Measurements from ENCODE around the gene PER2. TPM values are rescaled to one million over a fixed set of nuclear protein-coding genes. Genes with fewer than 3 reads are reported as not detected.

Gene PER2
- total RNA-seq, 2 experiments from 2014 or later, result 8.7 to 9.2 TPM

GRCh38 chr2:238254095-238254723 is 34.2 kb downstream of the PER2 start:
- H3K27me3 Mint-ChIP-seq, result no peaks in the 10 kb centered on the region
- peaks cover 3% of the 10 kb centered on the region for H3K4me1 Mint-ChIP-seq
- ChIA-PET CTCF (interaction anchor here (0.8 to 2.5 kb wide), 4 partner anchors 9 to 509 kb away, joined by 3 to 14 read pairs (median 4); no protein-coding TSS in a partner anchor), POLR2A (no interaction called here)
- H3K27ac Mint-ChIP-seq, result no peak overlapping the region
- no peak for DNase-seq
- H3K9me3 Mint-ChIP-seq, result no peaks in the 10 kb centered on the region
- H3K4me3 Mint-ChIP-seq, result no peak overlapping the region
- H3K36me3 Mint-ChIP-seq (ENCODE audit: low read depth), result peaks cover 3% of the 10 kb centered on the region

- no peak for DNase-seq
- no peak overlapping the region for H3K4me3 Mint-ChIP-seq
- no peaks in the 10 kb centered on the region for H3K9me3 Mint-ChIP-seq
- H3K27me3 Mint-ChIP-seq, result no peaks in the 10 kb centered on the region
- H3K27ac Mint-ChIP-seq, result no peak overlapping the region
- peaks cover 3% of the 10 kb centered on the region for H3K36me3 Mint-ChIP-seq (ENCODE audit: low read depth)
- no peaks in the 10 kb centered on the region for H3K4me1 Mint-ChIP-seq
- POLR2A ChIA-PET, result no interaction called here
- CTCF ChIA-PET, result interaction anchor here (2.5 kb wide), 1 partner anchor 11 kb away, joined by 14 read pairs; no protein-coding TSS in a partner anchor
Observed at GRCh38 chr2:238252766-238253630, 35.4 kb downstream of the PER2 start.

GRCh38 chr2:238251986-238252385 is 36.4 kb downstream of the PER2 start:
- no peaks in the 10 kb centered on the region for H3K27me3 Mint-ChIP-seq
- no peak for DNase-seq
- POLR2A ChIA-PET, result no interaction called here
- CTCF ChIA-PET, result interaction anchor here (2.5 kb wide), 1 partner anchor 12 kb away, joined by 14 read pairs; no protein-coding TSS in a partner anchor
- no peaks in the 10 kb centered on the region for H3K9me3 Mint-ChIP-seq
- no peak overlapping the region for H3K27ac Mint-ChIP-seq
- H3K4me3 Mint-ChIP-seq, result no peak overlapping the region
- no peaks in the 10 kb centered on the region for H3K4me1 Mint-ChIP-seq
- peaks cover 3% of the 10 kb centered on the region for H3K36me3 Mint-ChIP-seq (ENCODE audit: low read depth)

- no peaks in the 10 kb centered on the region for H3K4me1 Mint-ChIP-seq
- H3K27ac Mint-ChIP-seq, result no peak overlapping the region
- H3K4me3 Mint-ChIP-seq, result no peak overlapping the region
- H3K27me3 Mint-ChIP-seq, result no peaks in the 10 kb centered on the region
- CTCF ChIA-PET, result no interaction called here
- POLR2A ChIA-PET, result interaction anchor here (0.9 kb wide), 1 partner anchor 12 kb away, joined by 4 read pairs; no protein-coding TSS in a partner anchor
- DNase-seq, result no peak
- no peaks in the 10 kb centered on the region for H3K9me3 Mint-ChIP-seq
- peaks cover 3% of the 10 kb centered on the region for H3K36me3 Mint-ChIP-seq (ENCODE audit: low read depth)
Observed at GRCh38 chr2:238251331-238251730, 37.1 kb downstream of the PER2 start.

GRCh38 chr2:238250896-238251295 is 37.5 kb downstream of the PER2 start:
- DNase-seq, result no peak
- ChIA-PET CTCF (no interaction called here), POLR2A (interaction anchor here (0.9 kb wide), 1 partner anchor 12 kb away, joined by 4 read pairs; no protein-coding TSS in a partner anchor)
- Mint-ChIP-seq H3K27me3 (no peaks in the 10 kb centered on the region), H3K36me3 (ENCODE audit: low read depth) (peaks cover 3% of the 10 kb centered on the region), H3K9me3 (no peaks in the 10 kb centered on the region), H3K27ac (no peak overlapping the region), H3K4me1 (no peaks in the 10 kb centered on the region), H3K4me3 (no peak overlapping the region)

GRCh38 chr2:238247841-238248453 is 40.5 kb downstream of the PER2 start:
- Mint-ChIP-seq H3K9me3 (no peaks in the 10 kb centered on the region), H3K36me3 (ENCODE audit: low read depth) (no peaks in the 10 kb centered on the region), H3K4me3 (no peak overlapping the region), H3K27me3 (no peaks in the 10 kb centered on the region), H3K27ac (no peak overlapping the region), H3K4me1 (no peaks in the 10 kb centered on the region)
- ChIA-PET CTCF (no interaction called here), POLR2A (interaction anchor here (1.0 kb wide), 1 partner anchor 11 kb away, joined by 4 read pairs; no protein-coding TSS in a partner anchor)
- no peak for DNase-seq

- H3K4me3 Mint-ChIP-seq, result no peak overlapping the region
- POLR2A ChIA-PET, result interaction anchor here (1.0 kb wide), 1 partner anchor 11 kb away, joined by 4 read pairs; no protein-coding TSS in a partner anchor
- H3K9me3 Mint-ChIP-seq, result no peaks in the 10 kb centered on the region
- no peaks in the 10 kb centered on the region for H3K4me1 Mint-ChIP-seq
- no peak overlapping the region for H3K27ac Mint-ChIP-seq
- CTCF ChIA-PET, result no interaction called here
- peaks cover 3% of the 10 kb centered on the region for H3K27me3 Mint-ChIP-seq
- no peak for DNase-seq
- H3K36me3 Mint-ChIP-seq (ENCODE audit: low read depth), result no peaks in the 10 kb centered on the region
Observed at GRCh38 chr2:238247002-238247822, 41.2 kb downstream of the PER2 start.

GRCh38 chr2:238244151-238244550 is 44.3 kb downstream of the PER2 start:
- POLR2A ChIA-PET, result no interaction called here
- H3K36me3 Mint-ChIP-seq (ENCODE audit: low read depth), result no peaks in the 10 kb centered on the region
- CTCF ChIA-PET, result no interaction called here
- H3K4me1 Mint-ChIP-seq, result peaks cover 6% of the 10 kb centered on the region
- no peak overlapping the region for H3K27ac Mint-ChIP-seq
- DNase-seq, result no peak
- no peak overlapping the region for H3K4me3 Mint-ChIP-seq
- peaks cover 17% of the 10 kb centered on the region for H3K27me3 Mint-ChIP-seq
- no peaks in the 10 kb centered on the region for H3K9me3 Mint-ChIP-seq

GRCh38 chr2:238243496-238244076 is 44.8 kb downstream of the PER2 start:
- ChIA-PET CTCF (interaction anchor here (0.9 kb wide), 1 partner anchor 21 kb away, joined by 3 read pairs; no protein-coding TSS in a partner anchor), POLR2A (no interaction called here)
- H3K27ac Mint-ChIP-seq, result no peak overlapping the region
- DNase-seq, result no peak
- no peaks in the 10 kb centered on the region for H3K36me3 Mint-ChIP-seq (ENCODE audit: low read depth)
- H3K9me3 Mint-ChIP-seq, result no peaks in the 10 kb centered on the region
- peaks cover 6% of the 10 kb centered on the region for H3K4me1 Mint-ChIP-seq
- no peak overlapping the region for H3K4me3 Mint-ChIP-seq
- H3K27me3 Mint-ChIP-seq, result peaks cover 17% of the 10 kb centered on the region

- Mint-ChIP-seq H3K27me3 (peaks cover 24% of the 10 kb centered on the region), H3K4me3 (no peak overlapping the region), H3K9me3 (no peaks in the 10 kb centered on the region), H3K36me3 (ENCODE audit: low read depth) (no peaks in the 10 kb centered on the region), H3K4me1 (peaks cover 9% of the 10 kb centered on the region), H3K27ac (no peak overlapping the region)
- DNase-seq, result no peak
- POLR2A ChIA-PET, result no interaction called here
- CTCF ChIA-PET, result interaction anchor here (0.9 to 1.4 kb wide), 2 partner anchors 20 to 21 kb away, joined by 3 read pairs; no protein-coding TSS in a partner anchor
Observed at GRCh38 chr2:238242731-238243495, 45.5 kb downstream of the PER2 start.

GRCh38 chr2:238241970-238242369 is 46.4 kb downstream of the PER2 start:
- Mint-ChIP-seq H3K36me3 (ENCODE audit: low read depth) (no peaks in the 10 kb centered on the region), H3K27ac (no peak overlapping the region), H3K9me3 (no peaks in the 10 kb centered on the region), H3K4me1 (peaks cover 9% of the 10 kb centered on the region), H3K4me3 (no peak overlapping the region), H3K27me3 (peaks cover 31% of the 10 kb centered on the region)
- ChIA-PET CTCF (interaction anchor here (1.4 kb wide), 1 partner anchor 21 kb away, joined by 3 read pairs; no protein-coding TSS in a partner anchor), POLR2A (no interaction called here)
- DNase-seq, result no peak
